Measurements from ENCODE around the gene CHD2.

GRCh38 chr15:92937901-92938300 is 37.8 kb downstream of the CHD2 start:
- no peak for TF ChIP-seq CTCF (IDR thresholded peaks at IDR 0.05)
- TF ChIP-seq RARB (CRISPR knock-in tag; IDR thresholded peaks at IDR 0.05), result no peak
- TF ChIP-seq RAD21 (conservative IDR thresholded peaks at IDR 0.05 in 1 of 2, IDR thresholded peaks at IDR 0.05 in 1 of 2), result no peak
- no peak for TF ChIP-seq ESRRA (IDR thresholded peaks at IDR 0.05; ENCODE audit: borderline replicate concordance, low read length)
- TF ChIP-seq MAX (IDR thresholded peaks at IDR 0.05), result no peak
- no peak for TF ChIP-seq PHF8 (IDR thresholded peaks at IDR 0.05; ENCODE audit: borderline replicate concordance, low read depth)
- TF ChIP-seq KDM5A (IDR thresholded peaks at IDR 0.05), result no peak
- TF ChIP-seq KDM1A (IDR thresholded peaks at IDR 0.05; ENCODE audit: low read depth), result no peak
- TF ChIP-seq FOSB (CRISPR knock-in tag; IDR thresholded peaks at IDR 0.05), result no peak

Measured in A549 (cell line).